Kidney epithelial cell (primary cell): Measurements from ENCODE around the gene DMRT1. TPM values are rescaled to one million over a fixed set of nuclear protein-coding genes. Genes with fewer than 3 reads are reported as not detected.

Experiments
- DNase-seq: peaks from one replicate; pipeline ENCODE4 v3.0.0-alpha.2; 2010; ENCODE audit warnings: low read depth
- H3K27me3 ChIP-seq: 2 replicates; pipeline ENCODE4 v1.6.0; 2011; ENCODE audit warnings: low read length; ENCODE audit not compliant: control insufficient read depth, insufficient read depth
- H3K36me3 ChIP-seq: 2 replicates; pipeline ENCODE4 v1.5.1; 2011; ENCODE audit warnings: low read length; ENCODE audit not compliant: control insufficient read depth, insufficient read depth
- H3K4me3 ChIP-seq: 2 replicates; pipeline ENCODE4 v1.5.1; 2011; ENCODE audit warnings: low read depth, mild to moderate bottlenecking, control low read depth, low read length
- total RNA-seq: library from RNA; depleted of rRNA; stranded (reverse); fragments of >200 nt; gene quantifications from 2 replicates; pipeline ENCODE4 v1.2.3, GENCODE V29; 2015
- TF ChIP-seq, protein P1 (sequence below): IDR thresholded peaks from 2 replicates; pipeline ENCODE4 v1.5.1; 2011; ENCODE audit warnings: mild to moderate bottlenecking, moderate library complexity, low read length, control low read depth, inconsistent platforms; ENCODE audit not compliant: insufficient read depth, poor library complexity, severe bottlenecking

Gene DMRT1
- total RNA-seq, 1 donor from 2014 or later = 0.08 TPM

DNA sequence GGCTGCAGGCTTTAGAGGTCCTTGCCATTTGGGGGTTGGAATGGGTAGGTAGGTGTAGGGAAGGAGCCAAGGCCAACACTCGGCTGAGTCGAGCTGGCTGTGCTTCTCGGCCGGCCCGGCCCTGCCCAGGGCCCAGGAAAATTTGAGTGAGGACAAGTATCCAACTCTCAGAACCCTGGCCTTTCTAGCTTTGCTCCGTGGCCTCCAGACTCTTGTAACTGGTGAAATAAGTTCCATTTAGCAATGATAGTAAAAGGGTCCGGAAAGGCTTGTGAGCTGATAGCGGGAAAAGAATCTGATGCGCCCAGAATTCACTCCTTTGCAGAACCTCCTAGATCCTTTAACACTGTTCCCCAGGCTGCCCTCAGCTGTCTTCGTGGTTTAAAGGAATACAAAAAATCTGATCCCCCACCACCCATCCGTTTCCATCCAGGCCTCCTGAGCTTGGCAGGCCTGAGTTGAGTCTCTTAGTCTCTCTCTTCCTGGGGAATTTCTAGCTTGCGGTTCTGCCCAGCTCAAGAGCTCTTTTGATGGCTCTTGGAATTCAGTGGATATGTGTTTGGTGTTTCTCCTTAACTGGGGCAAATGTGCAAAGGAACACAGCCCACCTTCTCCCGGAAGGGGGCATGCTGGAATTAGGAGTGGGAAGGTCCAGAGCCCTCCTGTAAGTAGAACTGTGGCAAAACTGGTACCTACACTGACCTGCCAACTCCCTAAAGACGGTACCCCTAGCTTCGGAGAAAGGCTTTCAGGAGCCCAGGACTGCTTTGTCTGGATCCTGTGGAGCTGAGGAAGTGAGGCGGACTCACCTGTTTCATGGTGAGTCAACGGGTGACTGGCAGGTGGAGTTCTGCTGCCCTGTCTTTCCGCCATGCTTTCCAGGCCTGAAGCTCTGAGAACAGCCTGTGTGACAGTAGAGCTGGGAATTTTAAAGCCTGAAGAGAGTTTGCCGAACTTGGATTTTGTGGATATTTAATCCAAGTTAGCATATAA is 136.6 kb downstream of the DMRT1 start:
- TF ChIP-seq, protein P1, sequence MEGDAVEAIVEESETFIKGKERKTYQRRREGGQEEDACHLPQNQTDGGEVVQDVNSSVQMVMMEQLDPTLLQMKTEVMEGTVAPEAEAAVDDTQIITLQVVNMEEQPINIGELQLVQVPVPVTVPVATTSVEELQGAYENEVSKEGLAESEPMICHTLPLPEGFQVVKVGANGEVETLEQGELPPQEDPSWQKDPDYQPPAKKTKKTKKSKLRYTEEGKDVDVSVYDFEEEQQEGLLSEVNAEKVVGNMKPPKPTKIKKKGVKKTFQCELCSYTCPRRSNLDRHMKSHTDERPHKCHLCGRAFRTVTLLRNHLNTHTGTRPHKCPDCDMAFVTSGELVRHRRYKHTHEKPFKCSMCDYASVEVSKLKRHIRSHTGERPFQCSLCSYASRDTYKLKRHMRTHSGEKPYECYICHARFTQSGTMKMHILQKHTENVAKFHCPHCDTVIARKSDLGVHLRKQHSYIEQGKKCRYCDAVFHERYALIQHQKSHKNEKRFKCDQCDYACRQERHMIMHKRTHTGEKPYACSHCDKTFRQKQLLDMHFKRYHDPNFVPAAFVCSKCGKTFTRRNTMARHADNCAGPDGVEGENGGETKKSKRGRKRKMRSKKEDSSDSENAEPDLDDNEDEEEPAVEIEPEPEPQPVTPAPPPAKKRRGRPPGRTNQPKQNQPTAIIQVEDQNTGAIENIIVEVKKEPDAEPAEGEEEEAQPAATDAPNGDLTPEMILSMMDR = no peak
- no peak for DNase-seq
- Histone ChIP-seq H3K4me3 (peak overlapping the region; percentile 37), H3K27me3 (peaks cover 52% of the 10 kb centered on the region), H3K36me3 (no peaks in the 10 kb centered on the region)

DNA sequence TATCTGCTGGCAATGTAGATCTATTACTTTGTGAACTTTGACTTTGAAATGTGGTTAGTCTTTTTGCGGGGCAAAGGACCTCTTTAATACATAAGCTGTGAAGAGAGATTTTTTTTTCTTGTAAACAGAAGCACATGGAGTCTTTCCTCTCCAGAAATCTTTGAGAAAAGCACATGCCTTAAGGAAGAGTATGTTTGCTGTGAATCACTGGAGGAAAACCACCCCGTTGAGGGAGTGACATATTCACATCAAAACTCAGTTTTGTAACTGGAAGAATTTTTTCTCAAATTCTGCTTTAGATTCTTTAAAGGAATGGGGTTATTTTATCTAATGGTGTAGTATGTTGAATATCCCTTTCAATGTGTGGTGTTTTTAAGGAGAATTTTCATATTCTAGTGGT is 138.5 kb downstream of the DMRT1 start:
- H3K27me3 ChIP-seq = peaks cover 40% of the 10 kb centered on the region
- H3K36me3 ChIP-seq = no peaks in the 10 kb centered on the region
- TF ChIP-seq, protein P1 = no peak
- no peak for DNase-seq
- H3K4me3 ChIP-seq = no peak overlapping the region

DNA sequence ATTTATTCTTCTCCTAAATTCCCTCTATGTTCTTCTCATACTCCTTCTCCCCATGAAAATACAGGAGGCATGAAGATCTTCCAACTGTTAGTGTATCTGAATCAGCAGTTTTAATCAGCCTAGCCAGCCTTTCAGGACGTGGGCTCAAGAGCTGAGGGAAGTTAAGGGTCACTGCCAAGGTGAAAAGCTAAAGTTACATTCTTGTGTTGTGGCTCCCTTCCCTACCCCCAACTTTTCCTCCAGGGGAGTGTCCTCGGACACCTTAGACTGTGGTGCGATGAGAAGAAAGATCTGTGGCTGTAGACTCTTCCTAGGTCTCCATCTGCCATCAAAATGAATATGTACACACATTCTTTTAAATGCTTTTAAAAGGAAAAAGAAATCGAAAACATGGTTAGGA is 139.1 kb downstream of the DMRT1 start:
- H3K4me3 ChIP-seq = no peak overlapping the region
- TF ChIP-seq, protein P1 = no peak
- peaks cover 34% of the 10 kb centered on the region for H3K27me3 ChIP-seq

DNA sequence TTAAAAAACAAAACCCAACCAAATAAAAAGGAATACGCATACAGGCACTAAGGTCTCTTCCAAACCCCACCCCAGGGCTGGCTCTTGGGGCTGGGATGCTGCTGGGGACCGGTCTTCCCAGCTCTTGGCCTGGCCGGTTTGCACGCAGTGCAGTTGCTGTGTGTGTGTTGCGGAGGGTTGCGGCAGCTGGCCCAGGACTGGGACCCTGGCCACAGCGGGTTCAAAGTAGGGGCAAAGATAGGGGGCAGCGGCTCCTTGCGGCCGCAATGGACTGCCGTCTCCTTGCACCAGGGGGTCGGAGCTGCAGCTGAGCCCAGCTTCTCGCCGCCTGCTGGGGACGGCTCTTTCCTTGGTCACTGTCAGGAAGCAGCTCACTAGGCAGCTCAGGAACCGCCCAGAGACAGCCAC is 140.0 kb downstream of the DMRT1 start:
- TF ChIP-seq, protein P1 = no peak
- Histone ChIP-seq H3K36me3 (no peaks in the 10 kb centered on the region), H3K27me3 (peaks cover 25% of the 10 kb centered on the region), H3K4me3 (no peak overlapping the region)
- no peak for DNase-seq

More for the DNA sequence above, 139.1 kb downstream of the DMRT1 start:
- H3K36me3 ChIP-seq = no peaks in the 10 kb centered on the region
- DNase-seq = no peak

DNA sequence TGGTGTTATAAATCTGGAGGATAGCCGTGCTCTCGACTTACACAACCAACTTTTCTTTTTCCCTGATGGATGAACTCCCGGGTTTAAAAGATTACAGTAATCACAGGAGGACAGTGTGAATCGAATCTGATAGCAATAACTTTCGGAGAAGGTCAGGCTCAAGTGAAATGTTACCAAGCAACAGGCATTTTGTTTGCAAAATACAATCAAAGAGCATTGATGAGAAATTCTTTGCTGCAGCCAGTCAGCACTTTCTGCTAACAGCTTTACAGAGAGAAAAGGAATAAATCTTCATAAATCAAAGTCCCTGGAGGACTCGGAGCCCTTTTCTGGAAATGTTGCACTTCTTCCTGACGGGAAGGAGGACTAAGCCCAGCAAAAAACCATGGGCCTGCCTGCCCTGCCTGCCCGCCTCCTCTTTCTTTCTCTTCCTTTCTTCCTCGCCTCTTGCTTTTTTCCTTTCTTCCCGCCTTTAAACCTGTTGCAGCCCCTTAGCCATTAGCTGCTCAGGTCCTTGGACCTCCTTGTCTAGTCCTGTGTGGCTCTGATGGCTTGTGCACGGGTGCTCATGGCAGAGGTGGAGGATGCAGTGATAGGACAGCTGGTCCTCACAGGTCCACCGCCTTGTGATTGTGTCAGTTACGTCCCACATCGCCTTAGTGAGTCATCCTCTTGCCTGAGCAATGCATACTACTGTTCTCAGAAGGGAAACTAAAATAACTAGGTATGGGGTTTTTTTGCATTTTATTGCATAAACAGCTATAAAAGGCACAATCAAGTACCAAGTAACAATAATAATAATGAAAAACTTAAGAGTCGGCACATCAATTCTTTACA is 141.1 kb downstream of the DMRT1 start:
- no peaks in the 10 kb centered on the region for H3K36me3 ChIP-seq
- H3K27me3 ChIP-seq = peaks cover 16% of the 10 kb centered on the region
- TF ChIP-seq, protein P1 = no peak
- no peak for DNase-seq
- no peak overlapping the region for H3K4me3 ChIP-seq
